ENCODE data around the gene ZBTB47.

Gene ZBTB47

GRCh38 chr3:42686832-42687650 is 33.5 kb downstream of the ZBTB47 start:
- DNase-seq = no peak

DNA sequence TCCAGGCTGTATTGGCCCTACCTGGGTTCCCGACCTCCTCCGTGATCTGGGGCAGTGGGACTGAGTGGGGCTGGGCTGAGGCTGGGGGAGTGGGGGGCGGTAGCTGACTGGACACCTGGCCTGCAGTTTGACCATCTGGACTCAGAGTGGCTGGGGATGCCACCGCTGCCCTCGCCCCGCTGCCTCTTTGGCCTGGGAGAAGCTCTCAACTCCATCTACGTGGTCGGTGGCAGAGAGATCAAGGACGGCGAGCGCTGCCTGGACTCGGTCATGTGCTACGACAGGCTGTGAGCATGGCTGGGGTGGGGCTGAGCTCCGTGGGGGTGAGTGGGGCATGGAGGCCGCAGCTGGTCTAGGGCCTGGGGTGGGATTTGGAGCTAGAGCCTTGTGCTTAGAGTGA is 34.5 kb downstream of the ZBTB47 start:
- DNase-seq = no peak

DNA sequence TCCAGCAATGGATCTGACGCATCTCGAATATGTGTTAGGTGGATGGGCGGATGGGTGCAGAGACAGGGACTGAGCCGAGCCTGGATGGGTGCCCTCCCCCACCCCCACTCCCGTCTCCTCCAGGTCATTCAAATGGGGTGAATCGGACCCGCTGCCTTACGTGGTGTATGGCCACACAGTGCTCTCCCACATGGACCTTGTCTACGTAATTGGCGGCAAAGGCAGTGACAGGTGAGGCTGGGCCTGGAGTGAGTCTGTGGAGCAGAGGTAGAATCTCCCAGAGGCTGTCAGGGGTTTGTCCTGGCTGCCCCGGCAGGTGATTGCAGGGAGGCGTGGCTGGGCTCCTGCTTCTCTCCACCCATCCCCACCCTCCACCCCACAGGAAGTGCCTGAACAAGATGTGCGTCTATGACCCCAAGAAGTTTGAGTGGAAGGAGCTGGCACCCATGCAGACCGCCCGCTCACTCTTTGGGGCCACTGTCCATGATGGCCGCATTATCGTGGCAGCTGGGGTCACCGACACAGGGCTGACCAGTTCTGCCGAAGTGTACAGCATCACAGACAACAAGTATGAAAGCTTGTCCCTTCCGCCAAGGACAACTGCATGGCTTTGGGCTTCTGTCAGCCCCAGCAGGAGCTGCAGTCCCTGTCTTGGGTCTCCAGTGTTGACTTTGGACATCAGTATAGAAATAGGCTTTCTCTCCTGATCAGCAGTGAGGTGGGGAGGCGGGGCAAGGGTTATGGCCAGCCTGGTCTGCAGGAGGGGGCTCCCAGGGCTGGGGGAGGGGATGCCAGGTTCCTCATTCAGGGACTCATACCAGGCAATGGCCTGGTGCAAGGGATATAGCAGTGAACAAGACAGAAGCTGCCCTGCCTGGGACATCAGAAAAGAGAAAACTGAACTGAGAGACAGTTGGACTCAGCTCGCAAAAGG is 35.3 kb downstream of the ZBTB47 start:
- no peak for DNase-seq

- no peak for DNase-seq
Observed at GRCh38 chr3:42689421-42690014, 36.0 kb downstream of the ZBTB47 start.

DNA sequence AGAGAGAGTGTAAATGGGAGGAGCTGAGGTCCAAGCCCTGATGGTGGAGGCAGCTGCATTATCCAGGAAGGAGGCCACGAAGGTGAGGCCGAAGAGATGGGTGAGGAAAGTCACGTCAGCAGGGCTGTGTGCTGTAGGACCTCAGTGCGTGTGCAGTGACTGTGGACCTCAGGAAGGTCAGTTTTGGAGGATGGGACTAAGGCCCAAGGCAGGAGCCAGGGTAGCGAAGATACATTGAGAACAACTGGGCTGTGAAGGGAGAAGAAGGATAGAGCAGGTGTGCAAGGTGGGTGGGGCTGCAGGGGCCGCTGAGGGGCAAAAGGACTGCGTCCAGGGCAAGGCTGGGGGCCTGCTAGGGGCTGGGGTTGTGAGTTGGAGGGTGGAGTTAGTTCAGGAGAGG is 36.7 kb downstream of the ZBTB47 start:
- DNase-seq = no peak

DNA sequence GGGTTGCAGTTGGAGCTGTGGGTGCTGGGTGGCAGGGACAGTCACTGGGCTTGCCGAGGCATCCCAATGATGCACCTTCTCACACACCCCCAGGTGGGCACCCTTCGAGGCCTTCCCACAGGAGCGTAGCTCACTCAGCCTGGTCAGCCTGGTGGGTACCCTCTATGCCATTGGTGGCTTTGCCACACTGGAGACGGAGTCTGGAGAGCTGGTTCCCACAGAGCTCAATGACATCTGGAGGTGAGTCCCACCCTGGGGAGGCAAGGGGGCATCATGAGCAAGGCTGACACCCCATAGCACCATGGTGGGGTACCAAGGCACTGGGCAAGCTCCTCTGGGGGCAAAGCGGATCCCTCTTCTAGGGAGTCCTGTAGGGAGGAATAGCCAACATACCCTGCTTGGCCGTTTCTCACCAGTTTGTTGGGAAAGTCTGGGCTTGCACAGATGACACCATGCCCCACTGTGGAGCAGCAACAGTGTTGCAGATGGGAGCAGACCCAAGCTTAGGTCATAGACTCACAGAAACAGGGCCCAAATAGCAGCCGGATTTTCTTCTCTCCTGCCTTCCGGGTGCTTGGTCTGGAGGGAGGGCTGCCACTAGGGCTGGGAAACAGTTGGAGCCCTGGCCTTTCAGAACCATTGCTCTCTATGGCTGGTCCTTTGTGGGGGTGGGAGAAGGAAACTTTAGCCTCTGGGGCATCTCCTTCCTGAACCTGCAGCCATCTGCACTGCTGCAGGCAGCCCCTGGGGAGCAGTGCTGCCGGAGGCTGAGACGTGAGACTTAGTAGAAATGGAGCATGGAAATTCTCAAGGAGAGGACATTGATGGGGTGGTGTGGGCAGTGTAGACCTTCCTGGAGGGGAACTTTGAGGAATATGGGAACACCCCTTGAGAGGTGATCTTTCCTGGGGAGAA is 37.5 kb downstream of the ZBTB47 start:
- no peak for DNase-seq

DNA sequence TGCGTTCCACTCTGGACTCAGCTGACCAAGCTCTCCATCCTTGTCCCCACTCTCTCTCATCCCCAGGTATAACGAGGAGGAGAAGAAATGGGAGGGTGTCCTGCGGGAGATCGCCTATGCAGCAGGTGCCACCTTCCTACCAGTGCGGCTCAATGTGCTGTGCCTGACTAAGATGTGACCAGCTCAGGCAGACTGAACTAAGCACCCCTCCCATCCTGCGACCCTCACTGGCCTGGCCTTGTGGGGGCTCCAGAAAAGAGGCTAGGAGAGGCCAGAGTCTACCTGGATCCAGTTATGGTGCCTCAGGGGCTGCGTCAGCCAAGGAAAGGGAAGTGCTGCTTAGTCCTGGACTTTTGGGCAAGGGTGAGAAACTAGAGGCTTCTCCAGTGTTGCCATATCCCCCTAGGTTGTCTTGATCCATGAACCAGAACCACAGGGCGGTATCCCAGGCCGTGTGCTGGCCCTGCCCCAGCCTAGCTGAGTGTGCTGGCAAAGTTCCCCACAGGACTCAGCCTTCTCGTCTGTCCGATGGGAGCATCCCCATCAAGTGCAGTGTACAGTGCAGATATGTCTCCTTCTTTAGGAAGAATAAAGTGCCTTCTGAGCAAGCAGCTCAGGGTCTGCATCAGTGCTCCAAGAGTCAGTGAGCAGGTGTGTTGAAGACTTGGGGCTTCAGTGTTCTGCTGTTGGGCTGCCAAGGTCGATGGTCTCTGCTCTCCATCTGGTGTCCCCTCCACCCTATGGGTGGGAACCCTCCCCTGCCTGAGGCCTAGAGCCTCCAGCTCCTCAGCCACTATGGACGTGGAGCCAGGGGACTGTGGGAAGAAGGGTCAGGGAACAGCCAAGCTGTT is 38.5 kb downstream of the ZBTB47 start:
- DNase-seq = no peak

DNA sequence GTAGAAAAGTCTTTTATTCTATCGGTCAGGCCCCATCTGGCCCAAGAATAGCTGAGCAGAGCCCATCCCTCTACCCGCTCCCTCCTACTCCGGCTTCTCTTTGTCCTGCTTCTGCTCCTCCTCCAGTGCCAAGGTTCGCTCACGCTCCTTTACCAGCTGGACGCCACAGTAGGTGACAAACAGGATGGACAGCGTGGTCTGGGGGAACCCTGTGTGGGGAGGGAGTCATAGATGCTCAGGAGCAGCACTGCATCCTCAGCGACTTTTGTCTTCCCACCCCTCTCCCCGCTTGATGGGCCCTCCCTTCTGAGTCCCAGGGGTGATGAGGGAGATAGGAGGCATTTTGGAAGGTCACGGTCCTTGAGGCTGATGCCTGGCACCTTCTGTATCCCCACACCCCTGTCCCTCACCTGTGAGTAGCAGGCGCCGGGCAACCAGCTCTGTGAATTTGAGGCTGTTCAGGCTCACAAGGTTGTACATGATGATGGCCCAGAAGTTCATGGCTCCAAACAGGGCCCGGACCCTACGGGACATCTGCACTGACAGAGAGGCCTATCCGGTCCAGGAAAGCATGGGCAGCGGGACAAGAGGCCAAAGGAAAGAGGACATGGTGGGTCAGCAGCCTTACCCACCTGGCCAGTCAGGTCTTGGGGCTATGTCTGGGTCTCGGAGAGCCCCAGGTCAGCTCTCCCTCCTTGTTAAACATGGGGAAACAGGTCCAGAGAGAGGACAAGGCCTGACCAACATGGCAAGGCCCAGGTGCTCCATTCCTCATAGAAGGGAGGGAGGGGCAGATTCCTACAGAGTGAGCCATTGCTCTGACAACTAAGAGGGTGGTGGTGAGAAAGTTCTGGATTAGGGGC is 39.4 kb downstream of the ZBTB47 start:
- DNase-seq = no peak

DNA sequence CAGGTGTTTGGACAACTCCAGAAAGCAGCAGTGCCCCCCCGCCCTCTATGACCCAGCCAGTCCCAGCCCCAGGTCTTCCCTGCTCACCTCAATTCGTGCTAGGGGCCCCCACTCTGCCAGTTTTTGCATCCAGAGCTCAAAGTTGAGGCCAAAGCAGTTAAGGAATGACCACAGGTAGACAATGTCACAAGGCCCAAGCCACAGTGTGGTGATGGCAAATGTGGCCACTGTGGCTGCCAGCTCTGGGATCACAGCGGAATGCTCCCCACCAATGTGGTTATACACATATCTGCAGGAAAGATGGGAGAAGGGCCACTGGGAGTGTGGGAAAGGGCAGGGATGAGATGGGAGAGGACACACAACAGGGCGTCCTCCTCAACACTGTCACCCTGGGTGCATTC is 40.0 kb downstream of the ZBTB47 start:
- DNase-seq = no peak

GRCh38 chr3:42694366-42694765 is 40.9 kb downstream of the ZBTB47 start:
- DNase-seq = no peak

DNA sequence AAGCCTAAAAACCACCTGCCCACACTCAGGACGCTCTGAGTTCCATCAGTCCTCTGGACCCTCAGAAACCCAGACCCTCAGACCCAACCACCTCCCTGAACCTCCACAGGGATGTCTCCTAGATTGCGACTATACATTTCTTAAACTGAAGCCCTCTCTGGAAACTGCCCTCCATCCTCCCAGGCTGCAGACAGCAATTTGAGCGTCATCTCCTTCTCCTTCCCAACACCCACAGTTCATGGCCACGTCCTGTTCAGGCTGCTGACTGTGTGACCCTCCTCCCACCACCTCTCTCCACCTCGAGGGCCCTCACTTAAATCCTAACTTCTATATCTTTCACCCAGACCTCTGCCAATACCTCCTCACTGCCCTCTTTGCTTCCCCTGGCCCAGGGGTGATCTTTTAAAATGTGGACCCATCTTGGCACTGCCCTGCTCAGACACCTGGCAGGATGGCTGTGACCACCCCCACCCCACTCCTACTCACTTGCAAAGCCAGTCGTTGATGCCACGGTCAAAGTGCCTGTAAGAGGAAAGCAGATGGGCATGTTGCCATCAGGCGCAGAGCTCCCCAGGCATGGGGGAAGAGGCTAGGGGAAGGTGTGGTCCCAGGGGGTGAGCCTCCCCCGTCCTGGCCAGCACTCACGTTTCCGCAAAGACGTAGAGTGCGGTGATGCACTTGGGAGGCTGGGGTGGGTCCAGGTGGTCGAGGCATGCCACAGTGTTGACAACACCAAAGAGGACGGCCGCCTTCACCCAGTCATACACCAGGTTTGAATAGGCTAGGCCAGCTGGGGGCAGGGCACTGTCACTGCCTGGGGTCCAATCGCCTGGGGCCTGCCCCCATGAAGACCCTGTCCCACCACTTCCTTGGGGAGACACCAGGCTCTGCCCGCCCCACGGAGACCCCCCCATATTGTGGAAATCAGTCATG is 43.1 kb downstream of the ZBTB47 start:
- DNase-seq = no peak

GRCh38 chr3:42697289-42698051 is 44.0 kb downstream of the ZBTB47 start:
- no peak for DNase-seq

GRCh38 chr3:42698216-42698910 is 44.9 kb downstream of the ZBTB47 start:
- DNase-seq = no peak

- DNase-seq = no peak
Observed at GRCh38 chr3:42698911-42699230, 45.4 kb downstream of the ZBTB47 start.

GRCh38 chr3:42699511-42699971 is 46.0 kb downstream of the ZBTB47 start:
- no peak for DNase-seq

GRCh38 chr3:42700366-42701288 is 47.1 kb downstream of the ZBTB47 start:
- DNase-seq = no peak

Measured in stimulated activated naive CD4-positive, alpha-beta T cell treated with Interleukin-2 at 50 U/mL for 16 hours (primary cell).